ENCODE results near the gene HOXB4. TPM values are rescaled to one million over a fixed set of nuclear protein-coding genes. Genes with fewer than 3 reads are reported as not detected.

Gene HOXB4
- total RNA-seq (1 to 10 TPM; 6.0 to 6.5 TPM), polyA plus RNA-seq (ENCODE audit: insufficient read length in 2 of 2) (10 to 100 TPM; 13.5 to 16.6 TPM)
- long read RNA-seq, donor 1, transcript HOXB4-201 (2 exons, 3,757 nt) = major isoform, 21 of 21 reads
- long read RNA-seq, donor 1, partial matches to known transcripts = 0 of 21 reads
- long read RNA-seq, donor 1, other reads (novel, unspliced or antisense) = 0 of 21 reads
- long read RNA-seq, donor 2, transcript HOXB4-201 (2 exons, 3,757 nt) = major isoform, 11 of 11 reads
- long read RNA-seq, donor 2, partial matches to known transcripts = 0 of 11 reads
- long read RNA-seq, donor 2, other reads (novel, unspliced or antisense) = 0 of 11 reads
- long read RNA-seq, donor 3, transcript HOXB4-201 (2 exons, 3,757 nt) = major isoform, 10 of 10 reads
- long read RNA-seq, donor 3, partial matches to known transcripts = 0 of 10 reads
- long read RNA-seq, donor 3, other reads (novel, unspliced or antisense) = 0 of 10 reads
- long read RNA-seq, donor 4, transcript HOXB4-201 (2 exons, 3,757 nt) = major isoform, 29 of 29 reads
- long read RNA-seq, donor 4, partial matches to known transcripts = 0 of 29 reads
- long read RNA-seq, donor 4, other reads (novel, unspliced or antisense) = 0 of 29 reads

DNA sequence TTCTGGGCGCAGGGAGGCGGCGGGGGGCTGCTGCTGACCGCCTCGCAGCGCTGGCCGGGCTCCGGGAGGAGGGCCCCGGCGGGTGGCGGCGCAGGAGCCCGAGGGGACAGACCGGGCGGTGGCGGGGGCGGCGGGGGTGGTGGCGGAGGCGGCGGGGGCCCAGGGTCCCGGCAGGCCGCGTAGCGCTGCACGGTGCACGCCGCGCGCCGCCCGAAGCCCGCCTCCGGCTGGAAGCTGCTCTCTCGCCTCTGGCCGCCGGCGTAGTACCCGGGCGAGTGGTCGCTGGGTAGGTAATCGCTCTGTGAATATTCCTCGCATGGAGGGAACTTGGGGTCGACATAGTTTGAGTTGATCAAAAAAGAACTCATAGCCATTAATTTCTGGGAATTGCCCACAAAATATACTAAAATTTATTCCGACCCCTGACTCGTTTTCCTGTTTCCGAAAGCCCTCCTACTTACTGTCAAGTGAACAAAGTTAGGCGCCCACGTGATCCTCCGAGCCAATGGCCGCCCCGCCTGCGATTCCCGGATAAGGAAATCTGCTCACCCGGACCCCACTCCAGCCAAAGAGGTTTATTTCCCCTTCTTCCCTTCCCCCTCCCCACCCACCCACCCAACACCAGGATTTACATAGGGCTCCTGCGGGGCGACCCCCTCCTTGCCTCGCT, at the start of gene HOXB4:
Gene HOXB4 (minus strand): TSS at position 405 of the 670 bp plus-strand sequence. CDS start 31 bp downstream, at position 374.
- under 1% methylated on average over 35 of the region's 58 CpGs for WGBS (ENCODE audit: insufficient coverage)
- no peaks in the 10 kb centered on the region for H3K9me3 ChIP-seq (ENCODE audit: control insufficient read depth, insufficient read depth, low read length)
- peak within 1 kb of the TSS; percentile 51 for H3K4me3 ChIP-seq (ENCODE audit: low read depth, low read length)
- H3K27ac ChIP-seq (ENCODE audit: low read depth, low read length) = peak within 1 kb of the TSS; percentile 99
- H3K4me1 ChIP-seq (ENCODE audit: control insufficient read depth, insufficient read depth, low read length) = peaks cover 73% of the 10 kb centered on the region
- no peaks in the 10 kb centered on the region for H3K27me3 ChIP-seq (ENCODE audit: control insufficient read depth, insufficient read depth, low read length)
- peaks cover 18% of the 10 kb centered on the region for H3K36me3 ChIP-seq (ENCODE audit: control insufficient read depth, insufficient read depth, low read length)
- peak in 3 of 6 donors; percentile 88 to 98 (median 89) for DNase-seq (ENCODE audit: low read depth in 4 of 6, low spot score in 6 of 6)

- Histone ChIP-seq H3K4me3 (ENCODE audit: low read depth, low read length) (peak overlapping the region; percentile 73), H3K27ac (ENCODE audit: low read depth, low read length) (peak overlapping the region; percentile 93), H3K9me3 (ENCODE audit: control insufficient read depth, insufficient read depth, low read length) (no peaks in the 10 kb centered on the region), H3K36me3 (ENCODE audit: control insufficient read depth, insufficient read depth, low read length) (no peaks in the 10 kb centered on the region), H3K4me1 (ENCODE audit: control insufficient read depth, insufficient read depth, low read length) (peaks cover 45% of the 10 kb centered on the region), H3K27me3 (ENCODE audit: control insufficient read depth, insufficient read depth, low read length) (peaks cover 45% of the 10 kb centered on the region)
- no peak for DNase-seq (ENCODE audit: low read depth in 4 of 6, low spot score in 6 of 6)
- WGBS (ENCODE audit: insufficient coverage) = 20% methylated on average over 1 of the region's 5 CpGs
Observed at GRCh38 chr17:48627118-48627597, 49.0 kb upstream of the HOXB4 start.

DNA sequence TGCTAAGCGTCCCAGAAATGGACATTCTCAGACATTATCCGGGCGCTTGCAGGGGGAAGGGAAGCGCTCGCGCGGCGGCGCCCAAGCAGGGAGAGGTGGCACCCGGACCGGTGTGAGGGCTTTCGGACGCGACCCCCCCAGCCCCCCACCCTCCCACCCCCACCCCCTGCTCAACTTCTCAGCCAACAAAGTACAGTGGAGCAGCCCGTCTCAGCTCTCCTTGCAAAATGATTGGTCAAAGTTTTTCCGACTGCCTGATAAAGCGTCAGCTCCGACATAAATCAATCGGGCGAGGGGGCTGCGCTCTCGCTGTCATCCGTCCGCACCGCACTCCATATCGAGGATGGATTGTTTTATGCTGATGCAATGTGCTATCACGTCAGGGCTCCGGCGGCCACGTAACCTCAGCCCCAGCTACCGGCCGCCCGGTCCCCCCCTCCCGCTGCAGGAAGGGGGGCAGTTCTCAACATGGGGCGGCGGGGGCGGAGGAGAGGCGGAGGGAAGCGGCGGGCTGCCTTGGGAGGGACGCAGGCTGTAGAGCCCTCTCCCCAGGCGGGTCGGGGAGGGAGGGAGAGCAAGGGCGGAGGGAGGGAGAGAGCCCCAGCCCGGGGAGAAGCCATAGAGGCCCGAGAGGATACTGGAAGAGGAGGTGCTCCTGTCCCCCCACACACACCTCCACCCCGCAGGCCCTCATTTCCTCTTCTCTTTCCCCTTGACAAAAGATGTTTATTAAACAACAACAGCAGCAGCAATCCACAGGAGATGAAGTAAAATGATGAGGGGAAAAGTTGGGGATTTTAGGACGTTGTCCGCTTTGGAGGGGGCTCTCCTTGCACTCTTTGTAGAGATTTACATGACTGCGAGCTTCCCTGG, 48.3 kb upstream of the HOXB4 start, which contains the start of gene HOXB9:
Gene HOXB9 (minus strand): TSS at position 114 of the 873 bp plus-strand sequence. CDS start 89 bp downstream, at position 25.
- H3K4me1 ChIP-seq (ENCODE audit: control insufficient read depth, insufficient read depth, low read length) = peaks cover 52% of the 10 kb centered on the region
- 3% methylated on average over 26 of the region's 50 CpGs for WGBS (ENCODE audit: insufficient coverage)
- peak within 1 kb of the TSS; percentile 93 for H3K27ac ChIP-seq (ENCODE audit: low read depth, low read length)
- peaks cover 2% of the 10 kb centered on the region for H3K36me3 ChIP-seq (ENCODE audit: control insufficient read depth, insufficient read depth, low read length)
- peak in 4 of 6 donors; percentile 57 to 96 (median 68) for DNase-seq (ENCODE audit: low read depth in 4 of 6, low spot score in 6 of 6)
- peaks cover 38% of the 10 kb centered on the region for H3K27me3 ChIP-seq (ENCODE audit: control insufficient read depth, insufficient read depth, low read length)
- H3K4me3 ChIP-seq (ENCODE audit: low read depth, low read length) = peak within 1 kb of the TSS; percentile 73
- H3K9me3 ChIP-seq (ENCODE audit: control insufficient read depth, insufficient read depth, low read length) = no peaks in the 10 kb centered on the region

GRCh38 chr17:48625495-48626244, 47.5 kb upstream of the HOXB4 start:
- Histone ChIP-seq H3K9me3 (ENCODE audit: control insufficient read depth, insufficient read depth, low read length) (no peaks in the 10 kb centered on the region), H3K27me3 (ENCODE audit: control insufficient read depth, insufficient read depth, low read length) (peaks cover 33% of the 10 kb centered on the region), H3K36me3 (ENCODE audit: control insufficient read depth, insufficient read depth, low read length) (peaks cover 4% of the 10 kb centered on the region), H3K27ac (ENCODE audit: low read depth, low read length) (peak overlapping the region; percentile 93), H3K4me1 (ENCODE audit: control insufficient read depth, insufficient read depth, low read length) (peaks cover 60% of the 10 kb centered on the region), H3K4me3 (ENCODE audit: low read depth, low read length) (peak overlapping the region; percentile 73)
- under 1% methylated on average over 68 of the region's 69 CpGs for WGBS (ENCODE audit: insufficient coverage)
- peak in 3 of 6 donors; percentile 46 to 62 (median 55) for DNase-seq (ENCODE audit: low read depth in 4 of 6, low spot score in 6 of 6)

DNA sequence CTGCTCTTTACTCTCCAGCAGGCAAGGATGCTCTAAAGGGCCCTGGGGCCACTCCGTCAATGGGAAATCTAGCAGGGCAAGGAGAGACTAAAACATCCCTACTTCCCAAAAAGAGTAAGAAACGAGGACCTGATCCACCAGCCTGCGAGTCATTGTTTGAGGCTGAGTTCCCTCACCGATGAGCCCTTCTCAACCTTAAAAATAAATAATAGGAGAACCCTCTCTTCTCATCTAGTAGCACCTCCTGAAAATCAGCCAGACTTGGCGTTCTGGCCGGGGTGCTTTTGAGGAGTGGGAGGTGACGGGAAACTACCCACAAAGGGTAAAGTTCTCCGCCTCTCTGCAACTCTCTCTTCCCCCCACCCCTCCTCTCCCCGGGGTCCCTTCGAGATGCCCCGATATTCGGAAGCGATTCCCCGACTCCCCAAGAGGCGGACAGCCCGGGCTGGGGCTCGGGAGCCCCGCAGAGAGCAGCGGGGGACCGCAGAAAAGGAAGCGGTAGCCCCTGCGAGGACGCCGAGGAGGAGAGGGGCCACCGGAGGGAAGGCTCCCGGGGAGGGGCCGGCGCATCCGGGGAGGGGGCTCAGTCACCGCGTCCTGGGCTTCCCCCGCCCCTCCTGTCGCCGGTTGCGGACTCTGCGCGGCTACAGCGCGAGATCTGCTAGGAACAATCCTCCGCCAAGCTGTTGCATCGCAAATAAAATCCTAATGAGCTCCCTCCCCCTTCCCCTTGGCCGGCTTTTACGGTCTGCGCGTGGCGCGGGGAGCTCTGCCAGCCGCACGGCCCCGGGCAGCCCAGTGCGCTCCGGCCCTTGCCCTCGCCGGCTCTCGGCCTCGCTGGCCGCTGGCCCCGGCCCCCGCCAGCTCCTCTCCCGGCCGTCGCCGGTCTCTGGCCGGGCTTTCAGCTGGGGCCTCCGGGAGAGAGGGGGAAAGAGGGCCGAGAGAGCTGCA, 46.7 kb upstream of the HOXB4 start:
- Histone ChIP-seq H3K4me3 (ENCODE audit: low read depth, low read length) (peak overlapping the region; percentile 73), H3K36me3 (ENCODE audit: control insufficient read depth, insufficient read depth, low read length) (peaks cover 6% of the 10 kb centered on the region), H3K4me1 (ENCODE audit: control insufficient read depth, insufficient read depth, low read length) (peaks cover 69% of the 10 kb centered on the region), H3K27me3 (ENCODE audit: control insufficient read depth, insufficient read depth, low read length) (peaks cover 36% of the 10 kb centered on the region), H3K9me3 (ENCODE audit: control insufficient read depth, insufficient read depth, low read length) (no peaks in the 10 kb centered on the region), H3K27ac (ENCODE audit: low read depth, low read length) (peak overlapping the region; percentile 93)
- DNase-seq (ENCODE audit: low read depth in 4 of 6, low spot score in 6 of 6) = peak in 4 of 6 donors; percentile 60 to 89 (median 70)
- under 1% methylated on average over 51 of the region's 66 CpGs for whole genome bisulfite sequencing (ENCODE audit: insufficient coverage)

DNA sequence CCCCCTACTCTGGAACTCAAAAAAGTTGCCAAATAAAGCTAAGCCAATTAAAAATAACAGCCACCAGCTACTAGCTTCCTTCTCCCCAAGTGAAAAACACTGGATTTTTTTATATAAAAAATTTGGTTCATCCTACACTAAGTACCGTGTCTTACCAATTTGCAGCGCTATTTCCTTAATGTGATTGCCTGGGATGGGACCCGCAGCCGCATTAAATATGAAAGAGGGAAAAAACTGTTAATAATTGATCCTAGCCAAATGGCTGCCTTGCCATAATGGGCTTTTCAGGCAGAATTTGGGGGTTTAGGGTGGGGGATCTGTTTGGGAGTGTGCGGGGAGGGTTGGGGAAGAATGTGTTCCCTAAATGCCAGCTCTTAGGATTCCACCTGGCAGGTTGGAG, 46.0 kb upstream of the HOXB4 start:
- Histone ChIP-seq H3K4me3 (ENCODE audit: low read depth, low read length) (peak overlapping the region; percentile 73), H3K27me3 (ENCODE audit: control insufficient read depth, insufficient read depth, low read length) (peaks cover 32% of the 10 kb centered on the region), H3K36me3 (ENCODE audit: control insufficient read depth, insufficient read depth, low read length) (peaks cover 6% of the 10 kb centered on the region), H3K27ac (ENCODE audit: low read depth, low read length) (peak overlapping the region; percentile 93), H3K4me1 (ENCODE audit: control insufficient read depth, insufficient read depth, low read length) (peaks cover 73% of the 10 kb centered on the region), H3K9me3 (ENCODE audit: control insufficient read depth, insufficient read depth, low read length) (no peaks in the 10 kb centered on the region)
- 29% methylated on average over 3 of the region's 5 CpGs for WGBS (ENCODE audit: insufficient coverage)
- DNase-seq (ENCODE audit: low read depth in 4 of 6, low spot score in 6 of 6) = peak in 2 of 6 donors; percentile 24 to 84

- peak in 3 of 6 donors; percentile 30 to 92 (median 40) for DNase-seq (ENCODE audit: low read depth in 4 of 6, low spot score in 6 of 6)
- Histone ChIP-seq H3K27me3 (ENCODE audit: control insufficient read depth, insufficient read depth, low read length) (peaks cover 31% of the 10 kb centered on the region), H3K4me3 (ENCODE audit: low read depth, low read length) (peak overlapping the region; percentile 27), H3K36me3 (ENCODE audit: control insufficient read depth, insufficient read depth, low read length) (peaks cover 6% of the 10 kb centered on the region), H3K27ac (ENCODE audit: low read depth, low read length) (peak overlapping the region; percentile 65), H3K9me3 (ENCODE audit: control insufficient read depth, insufficient read depth, low read length) (no peaks in the 10 kb centered on the region), H3K4me1 (ENCODE audit: control insufficient read depth, insufficient read depth, low read length) (peaks cover 78% of the 10 kb centered on the region)
- 16% methylated on average over 3 of the region's 4 CpGs for WGBS (ENCODE audit: insufficient coverage)
Observed at GRCh38 chr17:48623583-48623982, 45.4 kb upstream of the HOXB4 start.

Measured in spinal cord (tissue), 10 donors.